Neural cell (in vitro differentiated cells): ENCODE results near the gene FARP2. TPM values are rescaled to one million over a fixed set of nuclear protein-coding genes. Genes with fewer than 3 reads are reported as not detected.

Experiments used
- H2AFZ ChIP-seq: fragments of 200-600, 300-800 bp; sonication (generic), shearing (Covaris generic); 2 replicates; pipeline ENCODE4 v1.6.0; 2014; ENCODE audit warnings: low read depth, mild to moderate bottlenecking, antibody characterized with exemption, low read length, moderate library complexity
- H3F3A ChIP-seq: fragments of 200-600 bp; shearing (Covaris generic); 2 replicates; pipeline ENCODE4 v1.6.1; 2016; ENCODE audit warnings: mild to moderate bottlenecking, moderate library complexity, mixed read lengths, antibody characterized with exemption, low read length; ENCODE audit not compliant: insufficient read depth, poor library complexity, severe bottlenecking
- H3K27ac ChIP-seq: fragments of 200-600, 300-800 bp; sonication (generic), shearing (Covaris generic); 2 replicates; pipeline ENCODE4 v1.5.1; 2014; ENCODE audit warnings: mild to moderate bottlenecking, low read length, moderate library complexity
- H3K27me3 ChIP-seq: fragments of 300-800, 200-600 bp; sonication (generic), shearing (Covaris generic); 2 replicates; pipeline ENCODE4 v1.6.0; 2014; ENCODE audit warnings: mild to moderate bottlenecking, low read depth, low read length, moderate library complexity; ENCODE audit not compliant: insufficient read depth
- H3K36me3 ChIP-seq: fragments of 300-800, 200-600 bp; sonication (generic), shearing (Covaris generic); 2 replicates; pipeline ENCODE4 v1.5.1; 2014; ENCODE audit warnings: mild to moderate bottlenecking, antibody characterized with exemption, low read length, moderate library complexity; ENCODE audit not compliant: insufficient read depth
- H3K4me2 ChIP-seq: fragments of 300-800, 200-600 bp; sonication (generic), shearing (Covaris generic); 2 replicates; pipeline ENCODE4 v1.6.0; 2014; ENCODE audit warnings: mild to moderate bottlenecking, low read length
- H3K4me3 ChIP-seq: fragments of 300-800, 200-600 bp; sonication (generic), shearing (Covaris generic); 2 replicates; pipeline ENCODE4 v1.5.1; 2014; ENCODE audit warnings: mild to moderate bottlenecking, low read length, moderate library complexity
- H3K79me2 ChIP-seq: fragments of 200-600 bp; shearing (Covaris generic); replicated peaks from 2 replicates; pipeline ENCODE4 v1.6.0; 2014; ENCODE audit warnings: mild to moderate bottlenecking, low read length, moderate library complexity; ENCODE audit not compliant: insufficient read depth
- H3K9ac ChIP-seq: fragments of 300-800, 200-600 bp; sonication (generic), shearing (Covaris generic); 2 replicates; pipeline ENCODE4 v1.6.1; 2016; ENCODE audit warnings: mild to moderate bottlenecking, low read length, mixed read lengths
- H3K9me2 ChIP-seq: fragments of 200-600 bp; shearing (Covaris generic); 2 replicates; pipeline ENCODE4 v1.6.1; 2016; ENCODE audit warnings: mild to moderate bottlenecking, low read length, mixed read lengths; ENCODE audit not compliant: insufficient read depth
- H3K9me3 ChIP-seq: fragments of 200-600, 300-800 bp; sonication (generic), shearing (Covaris generic); 2 replicates; pipeline ENCODE4 v1.6.1; 2016; ENCODE audit warnings: mild to moderate bottlenecking, mixed run types, low read length, moderate library complexity, mixed read lengths
- H4K20me1 ChIP-seq: fragments of 200-600 bp; shearing (Covaris generic); 2 replicates; pipeline ENCODE4 v1.6.1; 2016; ENCODE audit warnings: mild to moderate bottlenecking, mixed run types; ENCODE audit not compliant: insufficient read depth
- CTCF ChIP-seq: fragments of 450-650 bp; IDR thresholded peaks from 2 replicates; pipeline ENCODE4 v1.5.1; 2014; ENCODE audit warnings: antibody characterized with exemption, mild to moderate bottlenecking, moderate library complexity; ENCODE audit not compliant: poor library complexity, severe bottlenecking
- EP300 ChIP-seq: fragments of 450-650 bp; conservative IDR thresholded peaks from 2 replicates; pipeline ENCODE4 v1.6.1; 2014; ENCODE audit warnings: antibody characterized with exemption, mild to moderate bottlenecking, moderate library complexity; ENCODE audit not compliant: poor library complexity, severe bottlenecking
- EZH2 ChIP-seq: fragments of 200-600, 300-800 bp; shearing (Covaris generic), sonication (generic); IDR thresholded peaks from 2 replicates; pipeline ENCODE4 v1.6.1; 2014; ENCODE audit warnings: antibody characterized with exemption, low read length, borderline replicate concordance, mild to moderate bottlenecking; ENCODE audit not compliant: insufficient read depth, poor library complexity, severe bottlenecking
- MXI1 ChIP-seq: fragments of 450-650 bp; conservative IDR thresholded peaks from 2 replicates; pipeline ENCODE4 v1.6.1; 2014; ENCODE audit warnings: antibody characterized with exemption, mild to moderate bottlenecking; ENCODE audit not compliant: poor library complexity, severe bottlenecking
- POLR2AphosphoS5 ChIP-seq: IDR thresholded peaks from 2 replicates; pipeline ENCODE4 v1.6.1; 2012
- RAD21 ChIP-seq: fragments of 450-650 bp; conservative IDR thresholded peaks from 2 replicates; pipeline ENCODE4 v1.6.1; 2014; ENCODE audit warnings: antibody characterized with exemption, mild to moderate bottlenecking, moderate library complexity
- REST ChIP-seq: IDR thresholded peaks from 2 replicates; pipeline ENCODE4 v1.6.1; 2012; ENCODE audit warnings: borderline replicate concordance
- SMC3 ChIP-seq: fragments of 450-650 bp; conservative IDR thresholded peaks from 2 replicates; pipeline ENCODE4 v1.6.1; 2014; ENCODE audit warnings: antibody characterized with exemption, mild to moderate bottlenecking, moderate library complexity; ENCODE audit not compliant: poor library complexity
- TAF1 ChIP-seq: IDR thresholded peaks from 2 replicates; pipeline ENCODE4 v1.6.1; 2012; ENCODE audit warnings: low read depth
- polyA plus RNA-seq: library from polyadenylated mRNA; depleted of rRNA; stranded (reverse); fragments of >200 nt; gene quantifications from 2 replicates; pipeline ENCODE4 v1.2.3, GENCODE V29; 2014

The FARP2 gene
- polyA plus RNA-seq, 1 donor from 2014 or later, result 13.3 TPM

GRCh38 chr2:241432824-241433448 is 76.9 kb downstream of the FARP2 start:
- Histone ChIP-seq H3F3A (no peaks in the 10 kb centered on the region), H3K9me3 (no peaks in the 10 kb centered on the region), H3K79me2 (no peaks in the 10 kb centered on the region), H2AFZ (no peak overlapping the region), H3K27ac (no peak overlapping the region), H4K20me1 (no peaks in the 10 kb centered on the region), H3K27me3 (no peaks in the 10 kb centered on the region), H3K4me3 (no peak overlapping the region), H3K9me2 (no peaks in the 10 kb centered on the region), H3K4me2 (no peak overlapping the region), H3K9ac (no peak overlapping the region), H3K36me3 (peaks cover 8% of the 10 kb centered on the region)
- no peak for TF ChIP-seq CTCF
- TF ChIP-seq MXI1, result no peak
- TF ChIP-seq SMC3, result no peak
- TF ChIP-seq RAD21, result no peak
- no peak for TF ChIP-seq EP300
- no peak for TF ChIP-seq EZH2
- TF ChIP-seq POLR2AphosphoS5, result no peak
- no peak for TF ChIP-seq REST
- TF ChIP-seq TAF1, result no peak

- no peaks in the 10 kb centered on the region for H3K9me2 ChIP-seq
- no peaks in the 10 kb centered on the region for H3K27me3 ChIP-seq
- no peak overlapping the region for H2AFZ ChIP-seq
- H4K20me1 ChIP-seq, result no peaks in the 10 kb centered on the region
- H3K9me3 ChIP-seq, result no peaks in the 10 kb centered on the region
- H3K4me2 ChIP-seq, result no peak overlapping the region
- no peak overlapping the region for H3K27ac ChIP-seq
- no peaks in the 10 kb centered on the region for H3K79me2 ChIP-seq
- TF ChIP-seq POLR2AphosphoS5 (no peak), REST (no peak), EZH2 (no peak), TAF1 (no peak), CTCF (no peak), SMC3 (no peak), EP300 (no peak), MXI1 (no peak), RAD21 (no peak)
- H3K4me3 ChIP-seq, result no peak overlapping the region
- H3F3A ChIP-seq, result no peaks in the 10 kb centered on the region
- H3K9ac ChIP-seq, result no peak overlapping the region
- peaks cover 8% of the 10 kb centered on the region for H3K36me3 ChIP-seq
Observed at GRCh38 chr2:241437179-241437578, 81.1 kb downstream of the FARP2 start.
